BLaER1 (cell line): Measurements from ENCODE around the gene XRCC3.

Experiments
- H3K27ac ChIP-seq: shearing (Covaris generic); formaldehyde crosslinking; 2 replicates; pipeline ENCODE4 v1.8.1; 2022
- H3K27me3 ChIP-seq: shearing (Covaris generic); formaldehyde crosslinking; 2 replicates; pipeline ENCODE4 v1.8.1; 2022
- H3K36me3 ChIP-seq: shearing (Covaris generic); formaldehyde crosslinking; 2 replicates; pipeline ENCODE4 v1.8.1; 2022
- H3K4me1 ChIP-seq: shearing (Covaris generic); formaldehyde crosslinking; 2 replicates; pipeline ENCODE4 v1.8.1; 2022
- H3K4me2 ChIP-seq: shearing (Covaris generic); formaldehyde crosslinking; 2 replicates; pipeline ENCODE4 v1.8.1; 2022
- H3K4me3 ChIP-seq: shearing (Covaris generic); formaldehyde crosslinking; 2 replicates; pipeline ENCODE4 v1.8.1; 2022
- H3K9ac ChIP-seq: shearing (Covaris generic); formaldehyde crosslinking; 2 replicates; pipeline ENCODE4 v1.8.1; 2022
- H3K9me3 ChIP-seq: shearing (Covaris generic); formaldehyde crosslinking; 2 replicates; pipeline ENCODE4 v1.8.1; 2022
- H4K20me1 ChIP-seq: shearing (Covaris generic); formaldehyde crosslinking; 2 replicates; pipeline ENCODE4 v1.8.1; 2022
- Cebpa-rat ChIP-seq: shearing (Covaris generic); IDR thresholded peaks from 2 replicates; pipeline ENCODE4 v1.8.1; 2022

The XRCC3 gene

GRCh38 chr14:103687712-103688111 is 27.5 kb downstream of the XRCC3 start:
- no peak overlapping the region for H3K4me2 ChIP-seq
- peaks cover 44% of the 10 kb centered on the region for H3K4me1 ChIP-seq
- peaks cover 62% of the 10 kb centered on the region for H4K20me1 ChIP-seq
- no peak for TF ChIP-seq Cebpa-rat
- peaks cover 84% of the 10 kb centered on the region for H3K36me3 ChIP-seq
- H3K27ac ChIP-seq, result no peak overlapping the region
- no peaks in the 10 kb centered on the region for H3K9me3 ChIP-seq
- no peaks in the 10 kb centered on the region for H3K27me3 ChIP-seq
- no peak overlapping the region for H3K9ac ChIP-seq
- H3K4me3 ChIP-seq, result no peak overlapping the region

DNA sequence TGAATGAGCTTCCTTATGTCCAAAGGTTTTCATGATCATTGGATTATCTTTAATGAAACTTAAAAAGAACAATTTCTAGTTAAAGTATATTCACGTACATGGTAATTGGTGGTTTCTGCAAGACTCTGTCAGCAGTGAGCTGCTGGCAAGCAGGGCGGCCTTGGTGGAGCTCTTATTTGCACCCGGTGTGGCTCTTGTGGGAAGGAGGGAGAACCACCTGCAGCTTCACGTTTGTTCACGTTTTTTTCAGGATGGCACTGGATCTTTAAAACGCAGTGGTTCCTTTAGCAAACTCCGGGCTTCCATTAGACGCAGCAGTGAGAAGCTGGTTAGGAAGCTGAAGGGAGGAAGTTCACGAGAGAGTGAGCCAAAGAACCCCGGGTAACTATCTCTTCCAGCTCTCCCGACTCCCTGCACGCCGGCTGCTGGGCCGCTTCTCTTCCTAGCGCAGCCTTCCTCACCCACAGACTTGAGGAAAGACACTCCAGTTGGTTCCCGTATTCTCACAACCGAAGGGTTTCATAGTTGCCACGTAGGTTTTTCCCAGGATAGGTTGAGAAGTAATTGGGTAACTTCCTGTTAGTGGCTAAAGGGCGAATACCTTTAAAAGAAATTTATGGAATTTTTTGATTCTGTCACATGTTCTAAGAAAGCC is 28.3 kb downstream of the XRCC3 start:
- Histone ChIP-seq H4K20me1 (peaks cover 54% of the 10 kb centered on the region), H3K27ac (no peak overlapping the region), H3K9me3 (no peaks in the 10 kb centered on the region), H3K36me3 (peaks cover 84% of the 10 kb centered on the region), H3K4me3 (no peak overlapping the region), H3K9ac (no peak overlapping the region), H3K27me3 (no peaks in the 10 kb centered on the region), H3K4me2 (no peak overlapping the region), H3K4me1 (peaks cover 37% of the 10 kb centered on the region)
- no peak for TF ChIP-seq Cebpa-rat

DNA sequence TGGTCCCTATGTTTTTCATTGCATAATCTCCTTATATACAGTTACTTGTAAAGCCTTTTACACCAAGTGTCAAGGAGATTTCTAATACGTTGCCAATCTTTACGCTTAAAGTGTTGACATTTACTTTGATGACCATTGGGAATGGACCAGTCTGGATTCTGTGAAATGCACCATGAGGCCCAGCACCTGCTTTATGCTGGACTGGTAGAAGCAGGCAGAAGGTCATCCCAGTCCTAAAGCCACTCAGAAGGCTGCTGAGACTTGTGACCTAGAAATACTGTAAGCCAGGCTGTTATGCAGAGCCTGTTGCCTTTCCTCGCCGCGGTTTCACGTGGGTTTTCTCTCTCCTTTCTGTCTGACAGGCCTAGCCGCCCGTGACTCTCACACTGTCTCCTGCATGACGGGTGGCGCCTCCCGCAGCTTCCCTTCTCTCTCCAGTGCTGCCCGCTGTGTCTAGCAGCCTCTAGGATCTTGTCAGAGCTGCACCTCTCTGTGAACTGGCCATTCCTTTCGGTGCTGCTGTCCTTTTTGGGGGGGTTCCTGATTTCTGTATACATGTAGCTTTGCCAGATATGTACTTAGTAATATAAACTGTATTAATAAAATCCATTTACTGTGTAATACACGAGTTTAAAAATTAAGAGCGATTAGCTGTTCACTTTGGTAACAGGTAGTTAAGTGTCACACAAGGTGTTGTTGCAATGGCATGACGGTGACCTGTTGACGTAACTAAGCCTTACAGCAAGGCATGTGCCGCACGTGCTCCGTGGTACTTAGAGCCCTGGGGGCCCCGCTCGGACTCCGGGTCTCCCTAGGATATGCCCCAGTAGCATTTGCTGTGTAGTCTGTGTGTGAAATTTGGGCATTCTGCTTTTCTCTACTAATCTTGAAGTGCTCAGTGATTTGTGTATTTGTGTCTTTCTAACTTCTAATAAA is 29.7 kb downstream of the XRCC3 start:
- Histone ChIP-seq H4K20me1 (peaks cover 48% of the 10 kb centered on the region), H3K36me3 (peaks cover 98% of the 10 kb centered on the region), H3K9me3 (no peaks in the 10 kb centered on the region), H3K4me2 (no peak overlapping the region), H3K4me1 (peaks cover 30% of the 10 kb centered on the region), H3K27ac (no peak overlapping the region), H3K27me3 (no peaks in the 10 kb centered on the region), H3K4me3 (no peak overlapping the region), H3K9ac (no peak overlapping the region)
- TF ChIP-seq Cebpa-rat, result no peak

GRCh38 chr14:103684871-103685270 is 30.4 kb downstream of the XRCC3 start:
- H3K9ac ChIP-seq, result no peak overlapping the region
- H3K9me3 ChIP-seq, result no peaks in the 10 kb centered on the region
- H3K4me1 ChIP-seq, result peaks cover 26% of the 10 kb centered on the region
- TF ChIP-seq Cebpa-rat, result no peak
- H4K20me1 ChIP-seq, result peaks cover 48% of the 10 kb centered on the region
- no peaks in the 10 kb centered on the region for H3K27me3 ChIP-seq
- H3K4me2 ChIP-seq, result no peak overlapping the region
- no peak overlapping the region for H3K27ac ChIP-seq
- H3K4me3 ChIP-seq, result no peak overlapping the region
- H3K36me3 ChIP-seq, result peaks cover 98% of the 10 kb centered on the region

- Histone ChIP-seq H3K9ac (no peak overlapping the region), H4K20me1 (peaks cover 45% of the 10 kb centered on the region), H3K4me3 (no peak overlapping the region), H3K27me3 (no peaks in the 10 kb centered on the region), H3K4me1 (peaks cover 22% of the 10 kb centered on the region), H3K4me2 (no peak overlapping the region), H3K9me3 (no peaks in the 10 kb centered on the region), H3K27ac (no peak overlapping the region), H3K36me3 (peaks cover 98% of the 10 kb centered on the region)
- no peak for TF ChIP-seq Cebpa-rat
Observed at GRCh38 chr14:103684471-103684870, 30.8 kb downstream of the XRCC3 start.

DNA sequence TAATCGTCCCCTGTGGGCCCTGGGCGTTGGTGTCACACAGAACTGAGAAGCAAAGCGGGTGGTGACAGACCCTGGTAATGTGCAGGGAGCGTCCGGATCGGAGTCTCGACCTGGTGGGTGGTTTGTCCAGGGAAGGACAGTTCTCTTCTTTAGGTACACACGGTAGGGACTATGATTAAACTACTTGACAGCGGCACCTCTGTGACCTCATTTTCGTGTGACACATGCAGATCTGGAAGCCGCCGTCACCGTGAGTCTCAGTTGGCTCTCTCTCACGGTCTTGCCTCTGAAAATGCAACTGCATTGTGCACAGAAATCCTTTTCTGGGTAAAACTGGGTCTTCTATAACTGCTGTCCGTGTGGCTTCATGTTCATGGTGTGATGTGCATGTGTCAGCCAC is 32.1 kb downstream of the XRCC3 start:
- Histone ChIP-seq H3K36me3 (peaks cover 98% of the 10 kb centered on the region), H3K4me2 (no peak overlapping the region), H3K9me3 (no peaks in the 10 kb centered on the region), H3K27me3 (no peaks in the 10 kb centered on the region), H3K4me3 (no peak overlapping the region), H3K4me1 (peaks cover 10% of the 10 kb centered on the region), H3K27ac (no peak overlapping the region), H3K9ac (no peak overlapping the region), H4K20me1 (peaks cover 45% of the 10 kb centered on the region)
- no peak for TF ChIP-seq Cebpa-rat

DNA sequence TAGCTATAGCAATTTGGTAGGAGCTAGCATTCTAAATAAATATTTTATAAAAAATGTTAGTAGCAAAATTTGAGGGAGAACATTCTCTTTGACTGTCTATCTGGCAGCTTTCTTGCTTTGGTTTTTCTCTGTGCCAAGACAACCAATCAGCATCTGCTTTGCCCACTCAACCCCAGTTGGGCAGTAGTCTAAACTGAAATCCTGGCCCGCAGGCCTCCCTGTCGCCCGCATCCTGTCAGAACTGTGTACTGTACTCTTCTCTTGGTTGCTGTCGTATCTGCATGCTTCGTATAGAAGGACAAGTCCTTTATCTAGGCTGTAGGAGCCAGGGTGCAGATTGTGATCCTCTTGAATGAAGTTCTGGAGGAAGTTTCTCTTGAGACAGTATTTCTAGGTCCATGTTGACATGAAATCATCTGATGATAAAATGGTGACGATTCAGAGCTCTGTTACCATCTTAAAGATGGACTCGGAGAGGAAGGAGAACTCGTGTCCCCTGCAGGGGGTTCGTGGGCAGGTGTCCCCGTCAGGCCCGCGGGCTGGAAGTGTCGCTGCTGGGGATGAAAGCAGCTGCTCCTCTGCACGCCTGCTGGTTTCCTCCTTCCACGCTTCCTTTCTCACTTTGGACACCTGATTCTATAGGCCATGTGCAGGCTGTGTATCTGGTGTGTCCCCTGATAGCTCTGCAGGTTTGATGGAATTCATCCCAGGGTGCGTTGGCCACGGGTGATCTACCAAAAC is 34.6 kb downstream of the XRCC3 start:
- Histone ChIP-seq H3K9me3 (no peaks in the 10 kb centered on the region), H4K20me1 (peaks cover 35% of the 10 kb centered on the region), H3K36me3 (peaks cover 100% of the 10 kb centered on the region), H3K4me3 (no peak overlapping the region), H3K27me3 (no peaks in the 10 kb centered on the region), H3K4me2 (no peak overlapping the region; the same call in 1 of the 2 replicates), H3K27ac (peak overlapping the region; percentile 22; the same call in 1 of the 2 replicates), H3K4me1 (peaks cover 10% of the 10 kb centered on the region), H3K9ac (no peak overlapping the region)
- TF ChIP-seq Cebpa-rat, result no peak

- Histone ChIP-seq H3K4me1 (peaks cover 10% of the 10 kb centered on the region), H3K36me3 (peaks cover 100% of the 10 kb centered on the region), H4K20me1 (peaks cover 25% of the 10 kb centered on the region; the same call in 1 of the 2 replicates), H3K4me2 (0 out of 2 replicates have a peak overlapping the region, but pooled peaks have one; percentile 6), H3K9ac (no peak overlapping the region), H3K9me3 (no peaks in the 10 kb centered on the region), H3K27me3 (no peaks in the 10 kb centered on the region), H3K27ac (peak overlapping the region; percentile 1; the same call in 1 of the 2 replicates), H3K4me3 (no peak overlapping the region)
- no peak for TF ChIP-seq Cebpa-rat
Observed at GRCh38 chr14:103679351-103679750, 35.9 kb downstream of the XRCC3 start.

DNA sequence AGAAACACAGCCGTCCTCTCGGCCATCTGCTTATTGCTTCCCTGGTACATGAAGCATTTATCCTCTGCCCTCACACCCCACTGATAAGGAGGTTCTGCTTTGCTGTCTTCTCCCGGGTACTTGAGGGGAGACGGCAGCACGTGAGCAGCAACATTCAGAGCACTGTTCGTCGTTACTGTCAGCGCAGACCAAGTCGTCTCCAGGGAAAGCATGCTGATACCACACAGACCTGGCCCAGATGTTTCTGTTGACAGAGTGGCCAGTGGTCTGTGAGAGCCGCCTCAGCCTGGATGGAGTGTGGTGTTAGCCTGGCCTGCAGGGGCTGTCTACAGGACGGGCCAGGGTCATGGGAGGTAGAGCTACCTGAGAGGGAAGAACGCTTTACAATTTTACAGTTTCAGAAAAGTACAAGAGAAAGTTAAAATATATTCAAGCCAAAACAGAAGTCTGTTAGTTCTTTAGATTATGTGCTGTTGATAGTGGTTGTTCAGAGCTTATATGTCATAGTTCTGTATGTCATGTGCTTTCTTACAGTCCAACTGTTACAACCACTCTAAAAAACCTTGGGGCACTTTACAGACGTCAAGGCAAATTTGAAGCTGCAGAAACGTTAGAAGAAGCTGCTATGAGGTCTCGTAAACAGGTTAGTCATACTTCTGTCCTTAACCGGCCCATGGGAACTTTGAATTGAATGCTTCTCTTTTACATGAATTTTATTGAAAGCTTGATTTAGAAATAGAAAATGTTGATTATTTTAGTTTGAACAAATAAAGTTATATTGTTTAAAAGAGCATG is 38.2 kb downstream of the XRCC3 start:
- H3K27ac ChIP-seq, result no peak overlapping the region
- no peak overlapping the region for H3K4me3 ChIP-seq
- peaks cover 24% of the 10 kb centered on the region; the same call in 1 of the 2 replicates for H4K20me1 ChIP-seq
- no peak for TF ChIP-seq Cebpa-rat
- H3K9me3 ChIP-seq, result no peaks in the 10 kb centered on the region
- no peak overlapping the region for H3K9ac ChIP-seq
- H3K4me2 ChIP-seq, result no peak overlapping the region
- H3K27me3 ChIP-seq, result no peaks in the 10 kb centered on the region
- peaks cover 100% of the 10 kb centered on the region for H3K36me3 ChIP-seq
- H3K4me1 ChIP-seq, result peaks cover 10% of the 10 kb centered on the region
